ENCODE results near the gene CTNNA2. TPM values are rescaled to one million over a fixed set of nuclear protein-coding genes. Genes with fewer than 3 reads are reported as not detected.
A peak's percentile ranks its signal among the peaks of the same experiment; 100 is the strongest.

Gene CTNNA2
- total RNA-seq, 4 donors from 2014 or later, result 0.40 to 1.7 (median 1.5) TPM; not detected in 1

DNA sequence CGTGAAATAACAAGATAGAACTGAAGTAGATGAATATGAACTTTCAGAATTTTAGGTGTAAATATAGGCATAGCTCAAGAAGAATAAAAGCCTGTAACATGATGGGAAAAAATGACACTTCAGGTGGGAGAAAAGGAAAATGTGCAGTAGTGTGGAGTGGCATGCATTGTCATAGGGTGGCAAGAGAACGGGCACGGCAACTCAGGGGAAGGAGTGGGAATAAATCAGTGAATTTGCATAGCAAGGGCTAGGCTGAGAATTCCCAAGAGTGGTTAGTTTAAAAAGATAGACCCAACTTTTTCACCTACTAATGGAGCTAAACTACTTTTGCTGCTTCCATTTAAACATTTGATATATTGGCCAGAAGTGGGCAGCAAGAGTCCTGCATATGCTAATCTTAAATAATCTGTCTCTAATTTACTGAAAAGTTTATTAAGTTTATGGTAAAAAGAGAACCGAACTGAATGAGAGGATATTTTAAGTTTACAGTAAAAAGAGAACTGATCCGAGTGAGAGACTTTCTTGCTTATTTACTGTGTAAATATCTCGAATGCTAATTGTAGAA lies 228.1 kb downstream of the CTNNA2 start:
- Histone ChIP-seq H3K27ac (no peak overlapping the region), H3K4me1 (no peaks in the 10 kb centered on the region), H3K9me3 (no peaks in the 10 kb centered on the region), H3K27me3 (no peaks in the 10 kb centered on the region), H3K4me3 (no peak overlapping the region), H3K36me3 (no peaks in the 10 kb centered on the region)
- intact Hi-C loops (cut with DNase I; ENCODE audit: low total_unique reads), result no loop called here
- 85 to 86% methylated on average over 6 of the region's 6 CpGs for WGBS, 2 donors (ENCODE audit: low coverage in 1 of 2)
- TF ChIP-seq POLR2AphosphoS5 (IDR thresholded peaks at IDR 0.05) (no peak), POLR2A (IDR thresholded peaks at IDR 0.05) (no peak), EP300 (IDR thresholded peaks at IDR 0.05; ENCODE audit: low read depth) (no peak), CTCF (IDR thresholded peaks at IDR 0.05) (peak in 1 of 5 experiments; percentile 12)
- in situ Hi-C loops (cut with MboI; ENCODE audit: low pct_ligation_motif_present in 1 of 4, low pct_unique_long_range_greater_than_20kb in 1 of 4, low sequenced_read_pairs in 3 of 4), result no loop called here
- DNase-seq, result no peak

GRCh38 chr2:79750321-79750720 lies 237.5 kb downstream of the CTNNA2 start:
- 40 to 53% methylated on average over 1 to 6 of the region's 6 CpGs for WGBS, 2 donors (ENCODE audit: low coverage in 1 of 2)
- intact Hi-C loops (cut with DNase I; ENCODE audit: low total_unique reads) (no loop called here), in situ Hi-C loops (cut with MboI; ENCODE audit: low pct_ligation_motif_present in 1 of 4, low pct_unique_long_range_greater_than_20kb in 1 of 4, low sequenced_read_pairs in 3 of 4) (no loop called here)
- Histone ChIP-seq H3K36me3 (no peaks in the 10 kb centered on the region), H3K4me1 (peaks cover 0 to 10% (median 0%) of the 10 kb centered on the region in 4 donors), H3K27me3 (no peaks in the 10 kb centered on the region), H3K27ac (no peak overlapping the region), H3K4me3 (no peak overlapping the region), H3K9me3 (no peaks in the 10 kb centered on the region)
- peak; percentile 76 for DNase-seq
- TF ChIP-seq POLR2A (IDR thresholded peaks at IDR 0.05), result no peak
- TF ChIP-seq POLR2AphosphoS5 (IDR thresholded peaks at IDR 0.05), result peak in 1 of 3 donors; percentile 33
- TF ChIP-seq EP300 (IDR thresholded peaks at IDR 0.05; ENCODE audit: low read depth), result no peak
- no peak for TF ChIP-seq CTCF (IDR thresholded peaks at IDR 0.05)

DNA sequence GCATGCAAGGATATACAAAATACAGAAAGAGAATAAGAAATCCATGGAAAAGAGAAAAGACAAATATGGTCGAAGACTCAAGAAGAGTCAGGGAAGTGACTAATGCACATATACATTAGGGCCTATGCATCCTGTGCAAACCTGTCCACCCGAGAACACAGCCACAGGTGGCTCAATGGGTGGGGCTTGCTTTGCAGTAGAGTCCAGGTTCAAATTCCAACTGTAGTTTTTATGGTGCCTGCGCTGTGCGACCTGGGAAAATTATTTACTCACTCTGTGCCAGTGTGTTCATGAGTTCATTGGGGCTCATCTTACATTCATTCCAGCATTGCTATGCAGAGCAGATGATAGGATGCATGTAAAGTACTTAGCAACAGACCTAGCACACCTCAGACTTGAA lies 244.7 kb downstream of the CTNNA2 start:
- DNase-seq, result peak; percentile 63
- H3K9me3 ChIP-seq, result no peaks in the 10 kb centered on the region
- WGBS, 2 donors (ENCODE audit: low coverage in 1 of 2), result 55 to 77% methylated on average over 4 of the region's 4 CpGs
- H3K36me3 ChIP-seq, result no peaks in the 10 kb centered on the region
- TF ChIP-seq POLR2A (IDR thresholded peaks at IDR 0.05) (no peak), POLR2AphosphoS5 (IDR thresholded peaks at IDR 0.05) (no peak), EP300 (IDR thresholded peaks at IDR 0.05; ENCODE audit: low read depth) (no peak), CTCF (IDR thresholded peaks at IDR 0.05) (no peak)
- intact Hi-C loops (cut with DNase I; ENCODE audit: low total_unique reads), result no loop called here
- H3K27me3 ChIP-seq, result no peaks in the 10 kb centered on the region
- peaks cover 0 to 12% (median 5%) of the 10 kb centered on the region in 4 donors for H3K4me1 ChIP-seq
- H3K4me3 ChIP-seq, result no peak overlapping the region
- in situ Hi-C loops (cut with MboI; ENCODE audit: low pct_ligation_motif_present in 1 of 4, low pct_unique_long_range_greater_than_20kb in 1 of 4, low sequenced_read_pairs in 3 of 4), result no loop called here
- no peak overlapping the region for H3K27ac ChIP-seq

GRCh38 chr2:79758042-79758441 lies 245.2 kb downstream of the CTNNA2 start:
- no peak for DNase-seq
- TF ChIP-seq CTCF (IDR thresholded peaks at IDR 0.05), result no peak
- no peak for TF ChIP-seq EP300 (IDR thresholded peaks at IDR 0.05; ENCODE audit: low read depth)
- no peak for TF ChIP-seq POLR2A (IDR thresholded peaks at IDR 0.05)
- Histone ChIP-seq H3K4me3 (no peak overlapping the region), H3K27ac (no peak overlapping the region), H3K9me3 (no peaks in the 10 kb centered on the region), H3K27me3 (no peaks in the 10 kb centered on the region), H3K36me3 (no peaks in the 10 kb centered on the region), H3K4me1 (peaks cover 0 to 12% (median 5%) of the 10 kb centered on the region in 4 donors)
- 77 to 86% methylated on average over 5 of the region's 5 CpGs for WGBS, 2 donors (ENCODE audit: low coverage in 1 of 2)
- intact Hi-C loops (cut with DNase I; ENCODE audit: low total_unique reads), result no loop called here
- in situ Hi-C loops (cut with MboI; ENCODE audit: low pct_ligation_motif_present in 1 of 4, low pct_unique_long_range_greater_than_20kb in 1 of 4, low sequenced_read_pairs in 3 of 4), result no loop called here

Data from transverse colon (tissue), 4 donors.